SK-N-SH (cell line): ENCODE data around the gene YTHDF1. TPM values are rescaled to one million over a fixed set of nuclear protein-coding genes. Genes with fewer than 3 reads are reported as not detected.

ENCODE experiments used
- CTCF ChIA-PET: fragments of 300-600, 350-600 bp; formaldehyde crosslinking; extraction: SDS; loops from one replicate; lab custom pipeline; 2021; lab: Yijun Ruan, JAX
- POLR2A ChIA-PET: fragments of 350-600 bp; sonication (Branson Sonifier 250); formaldehyde crosslinking; extraction: SDS; loops from one replicate; lab custom pipeline; 2020; ENCODE audit warnings: antibody characterized with exemption, inconsistent platforms; lab: Yijun Ruan, JAX
- DNase-seq: peaks from one replicate; pipeline ENCODE4 v3.0.0; 2012
- H2AFZ ChIP-seq: fragments of 200-600 bp; sonication (generic); 2 replicates; pipeline ENCODE4 v1.8.1; 2016; ENCODE audit warnings: antibody characterized with exemption, mild to moderate bottlenecking, low read depth
- H3F3A ChIP-seq: fragments of 200-600 bp; sonication (generic); replicated peaks from 2 replicates; pipeline ENCODE3; 2016; ENCODE audit warnings: antibody characterized with exemption, mild to moderate bottlenecking; ENCODE audit not compliant: insufficient read depth
- H3K27ac ChIP-seq, 2 experiments: fragments of 200-500 bp in 1 of 2; fragments of 200-600 bp in 1 of 2; sonication (Bioruptor generic) in 1 of 2; sonication (generic), shearing (Covaris generic) in 1 of 2; 2 replicates each; pipeline versions ENCODE4 v1.5.1 to v1.6.1; 2014 to 2016; ENCODE audit warnings: low read depth in 2 of 2, inconsistent platforms in 1 of 2, low read length in 1 of 2, mild to moderate bottlenecking in 1 of 2, mixed read lengths in 1 of 2
- H3K27me3 ChIP-seq: fragments of 200-600 bp; sonication (generic), shearing (Covaris generic); 2 replicates; pipeline ENCODE4 v1.6.1; 2016; ENCODE audit warnings: mixed run types; ENCODE audit not compliant: insufficient read depth
- H3K36me3 ChIP-seq, 2 experiments: fragments of 200-500 bp in 1 of 2; fragments of 200-600 bp in 1 of 2; sonication (Bioruptor generic) in 1 of 2; sonication (generic) in 1 of 2; replicated peaks in 1 of 2; 2 replicates each; pipeline versions ENCODE3 to v1.5.1; 2014 to 2016; ENCODE audit warnings: low read length in 1 of 2, mild to moderate bottlenecking in 1 of 2; ENCODE audit not compliant: insufficient read depth in 2 of 2, control insufficient read depth in 1 of 2
- H3K4me1 ChIP-seq, 2 experiments: fragments of 200-500 bp in 1 of 2; fragments of 200-600 bp in 1 of 2; sonication (Bioruptor generic) in 1 of 2; sonication (generic), shearing (Covaris generic) in 1 of 2; 2 replicates each; pipeline versions ENCODE4 v1.5.1 to v1.6.1; 2014 to 2016; ENCODE audit warnings: low read depth in 1 of 2, low read length in 1 of 2, mixed run types in 1 of 2; ENCODE audit not compliant: insufficient read depth in 2 of 2, control insufficient read depth in 1 of 2
- H3K4me2 ChIP-seq: fragments of 200-600 bp; sonication (generic), shearing (Covaris generic); 2 replicates; pipeline ENCODE4 v1.6.1; 2017; ENCODE audit warnings: mixed run types
- H3K4me3 ChIP-seq, 2 experiments: fragments of 200-500 bp in 1 of 2; fragments of 200-600 bp in 1 of 2; sonication (Bioruptor generic) in 1 of 2; sonication (generic), shearing (Covaris generic) in 1 of 2; 2 replicates each; pipeline versions ENCODE4 v1.5.1 to v1.8.1; 2014 to 2016; ENCODE audit warnings: low read depth in 2 of 2, inconsistent platforms in 1 of 2, low read length in 1 of 2, mild to moderate bottlenecking in 1 of 2, mixed read lengths in 1 of 2, moderate library complexity in 1 of 2
- H3K79me2 ChIP-seq: fragments of 200-600 bp; sonication (generic); 2 replicates; pipeline ENCODE4 v1.8.1; 2017; ENCODE audit warnings: mild to moderate bottlenecking; ENCODE audit not compliant: insufficient read depth
- H3K9ac ChIP-seq: fragments of 200-600 bp; sonication (generic); 2 replicates; pipeline ENCODE4 v1.6.1; 2017; ENCODE audit warnings: mixed run types
- H3K9me2 ChIP-seq: fragments of 200-600 bp; sonication (generic); 2 replicates; pipeline ENCODE4 v1.6.1; 2017; ENCODE audit warnings: mixed run types
- H3K9me3 ChIP-seq: fragments of 200-600 bp; sonication (generic); 2 replicates; pipeline ENCODE4 v1.6.1; 2017; ENCODE audit warnings: mixed run types, mild to moderate bottlenecking, moderate library complexity
- H4K20me1 ChIP-seq: fragments of 200-600 bp; sonication (generic); 2 replicates; pipeline ENCODE4 v1.6.1; 2017; ENCODE audit warnings: mild to moderate bottlenecking, mixed run types; ENCODE audit not compliant: insufficient read depth
- CTCF ChIP-seq: fragments of 200-600 bp; sonication (generic); IDR thresholded peaks from 2 replicates; pipeline ENCODE4 v1.6.1; 2017; ENCODE audit warnings: antibody characterized with exemption, mild to moderate bottlenecking, moderate library complexity
- ELF1 ChIP-seq: IDR thresholded peaks from 2 replicates; pipeline ENCODE4 v1.4.0; 2012
- EZH2phosphoT487 ChIP-seq: fragments of 200-600 bp; sonication (generic); IDR thresholded peaks from 2 replicates; pipeline ENCODE4 v1.6.1; 2017; ENCODE audit warnings: low read depth, mixed run types, mild to moderate bottlenecking, antibody characterized with exemption, moderate library complexity, borderline replicate concordance
- FOXJ3 ChIP-seq: sonication (generic); formaldehyde crosslinking; IDR thresholded peaks from 2 replicates; pipeline ENCODE4 v1.5.1; 2020; ENCODE audit warnings: mild to moderate bottlenecking, missing genetic modification reagents
- GABPA ChIP-seq: IDR thresholded peaks from 2 replicates; pipeline ENCODE4 v1.4.0; 2012; ENCODE audit warnings: low read depth, mild to moderate bottlenecking
- PBX3 ChIP-seq: IDR thresholded peaks from 2 replicates; pipeline ENCODE4; 2012
- POLR2AphosphoS5 ChIP-seq: IDR thresholded peaks from 2 replicates; pipeline ENCODE4 v1.6.1; 2012; ENCODE audit warnings: low read depth, low read length
- REST ChIP-seq: IDR thresholded peaks from 2 replicates; pipeline ENCODE4 v1.6.1; 2012; ENCODE audit warnings: mild to moderate bottlenecking, low read depth, low read length, moderate library complexity
- RFX5 ChIP-seq: IDR thresholded peaks from 2 replicates; pipeline ENCODE4 v1.6.1; 2012; ENCODE audit warnings: mild to moderate bottlenecking, improper control_type of control experiment, low read length
- SIN3A ChIP-seq: IDR thresholded peaks from 2 replicates; pipeline ENCODE4 v1.6.1; 2012; ENCODE audit warnings: low read depth, mild to moderate bottlenecking, low read length, moderate library complexity, borderline replicate concordance
- TAF1 ChIP-seq: IDR thresholded peaks from 2 replicates; pipeline ENCODE4 v1.6.1; 2012; ENCODE audit warnings: low read depth, mild to moderate bottlenecking, low read length, moderate library complexity, borderline replicate concordance
- WGBS: methylation state at CpG from one replicate; pipeline ENCODE4 v1.1.6; 2017; ENCODE audit warnings: low lambda C conversion rate; 5-methylcytosine and 5-hydroxymethylcytosine counted together
- polyA plus RNA-seq, 3 experiments: library from polyadenylated mRNA; depleted of rRNA; stranded (reverse); fragments of >200 nt; gene quantifications; 2 replicates each; pipeline ENCODE4 v1.2.3, GENCODE V29; 2012

The YTHDF1 gene
- polyA plus RNA-seq, 1 of the 3 experiments (the other 2 are of a cell fraction), result 17.0 TPM

- Histone ChIP-seq H3K4me1 (no peaks in the 10 kb centered on the region), H3K27me3 (peaks cover 16% of the 10 kb centered on the region), H3K27ac (no peak overlapping the region), H3K79me2 (no peaks in the 10 kb centered on the region), H2AFZ (no peak overlapping the region), H3K36me3 (no peaks in the 10 kb centered on the region), H3K4me2 (no peak overlapping the region), H3K4me3 (no peak overlapping the region), H3F3A (no peaks in the 10 kb centered on the region), H3K9ac (no peak overlapping the region), H3K9me3 (no peaks in the 10 kb centered on the region), H4K20me1 (no peaks in the 10 kb centered on the region), H3K9me2 (no peaks in the 10 kb centered on the region)
- WGBS, result 30% methylated on average over 12 of the region's 17 CpGs
- POLR2A ChIA-PET, result no interaction called here
- no peak for DNase-seq
- CTCF ChIA-PET, result no interaction called here
- no peak for TF ChIP-seq TAF1
- no peak for TF ChIP-seq RFX5
- TF ChIP-seq SIN3A, result no peak
- TF ChIP-seq PBX3, result no peak
- TF ChIP-seq CTCF, result no peak
- TF ChIP-seq REST, result no peak
- TF ChIP-seq FOXJ3 (CRISPR knock-in tag), result no peak
- no peak for TF ChIP-seq GABPA
- TF ChIP-seq ELF1, result no peak
- no peak for TF ChIP-seq POLR2AphosphoS5
- TF ChIP-seq EZH2phosphoT487, result no peak
- TF ChIP-seq, all 33 proteins: peak for 0
These were observed 52.1 kb downstream of the YTHDF1 start for GRCh38 chr20:63163596-63164483.
